HEK293 (cell line): ENCODE measurements around the gene FTH1.
A peak's percentile ranks its signal among the peaks of the same experiment; 100 is the strongest.

Source experiments
- CTCF ChIA-PET: fragments of 350-600 bp; formaldehyde crosslinking; extraction: SDS; loops from one replicate; lab custom pipeline; 2021; ENCODE audit warnings: antibody characterized with exemption; lab: Yijun Ruan, JAX
- POLR2A ChIA-PET: fragments of 300-600 bp; formaldehyde crosslinking; extraction: SDS; loops from one replicate; lab custom pipeline; 2020; ENCODE audit warnings: antibody characterized with exemption, inconsistent platforms; lab: Yijun Ruan, JAX
- H3K27ac ChIP-seq: fragments of 200-500 bp; sonication (Bioruptor generic); 2 replicates; pipeline ENCODE4 v1.5.1; 2014; ENCODE audit warnings: low read depth, low read length, control low read depth, inconsistent platforms; ENCODE audit errors: extremely low read depth
- H3K36me3 ChIP-seq, 2 experiments: fragments of 200-500 bp in 1 of 2; sonication (Bioruptor generic) in 1 of 2; 1 replicate in 1 of 2; 2 replicates in 1 of 2; pipeline ENCODE4 v1.5.1; 2014 to 2017; ENCODE audit warnings: inconsistent platforms in 2 of 2, low read length in 2 of 2; ENCODE audit not compliant: control insufficient read depth in 2 of 2, insufficient read depth in 1 of 2
- H3K4me1 ChIP-seq: fragments of 200-500 bp; sonication (Bioruptor generic); 2 replicates; pipeline ENCODE4 v1.5.1; 2014; ENCODE audit warnings: mild to moderate bottlenecking, low read length, inconsistent platforms; ENCODE audit not compliant: control insufficient read depth, insufficient read depth
- H3K4me3 ChIP-seq: 2 replicates; pipeline ENCODE4 v1.5.1; 2011; ENCODE audit warnings: low read depth, mild to moderate bottlenecking, control low read depth, low read length, moderate library complexity
- H3K9me3 ChIP-seq: fragments of 200-500 bp; sonication (Bioruptor generic); 2 replicates; pipeline ENCODE4 v1.5.1; 2014; ENCODE audit warnings: low read depth, low read length, inconsistent platforms; ENCODE audit not compliant: control insufficient read depth, insufficient read depth
- ATF2 ChIP-seq: fragments of 450-650 bp; formaldehyde crosslinking; IDR thresholded peaks from 2 replicates; pipeline ENCODE4 v1.5.1; 2016; ENCODE audit warnings: missing biosample characterization, missing genetic modification characterization, low read depth
- GFI1B ChIP-seq: fragments of 450-650 bp; formaldehyde crosslinking; IDR thresholded peaks from 2 replicates; pipeline ENCODE4 v1.5.1; 2016; ENCODE audit warnings: missing biosample characterization, missing genetic modification characterization
- ZBTB8A ChIP-seq: fragments of 450-650 bp; formaldehyde crosslinking; IDR thresholded peaks from 2 replicates; pipeline ENCODE4 v1.5.1; 2016; ENCODE audit warnings: missing biosample characterization, missing genetic modification characterization
- ZFHX2 ChIP-seq: fragments of 450-650 bp; formaldehyde crosslinking; conservative IDR thresholded peaks from 2 replicates; pipeline ENCODE4 v1.5.1; 2016; ENCODE audit warnings: missing biosample characterization, missing genetic modification characterization
- ZNF157 ChIP-seq: fragments of 450-650 bp; formaldehyde crosslinking; IDR thresholded peaks from 2 replicates; pipeline ENCODE4 v1.5.1; 2016; ENCODE audit warnings: missing biosample characterization, missing genetic modification characterization
- ZNF211 ChIP-seq: fragments of 450-650 bp; formaldehyde crosslinking; IDR thresholded peaks from 2 replicates; pipeline ENCODE4 v1.5.1; 2016; ENCODE audit warnings: low read depth, missing biosample characterization, missing genetic modification characterization
- ZNF473 ChIP-seq: fragments of 450-650 bp; formaldehyde crosslinking; IDR thresholded peaks from 2 replicates; pipeline ENCODE4 v1.5.1; 2017; ENCODE audit warnings: missing biosample characterization, missing genetic modification characterization
- ZNF521 ChIP-seq: fragments of 450-650 bp; formaldehyde crosslinking; IDR thresholded peaks from 2 replicates; pipeline ENCODE4 v1.5.1; 2017; ENCODE audit warnings: missing biosample characterization, mild to moderate bottlenecking, missing genetic modification characterization
- ZNF555 ChIP-seq: fragments of 450-650 bp; formaldehyde crosslinking; conservative IDR thresholded peaks from 2 replicates; pipeline ENCODE4 v1.5.1; 2017; ENCODE audit warnings: missing biosample characterization, mild to moderate bottlenecking, missing genetic modification characterization, inconsistent platforms
- ZNF610 ChIP-seq: fragments of 450-650 bp; formaldehyde crosslinking; IDR thresholded peaks from 2 replicates; pipeline ENCODE4 v1.5.1; 2016; ENCODE audit warnings: missing biosample characterization, missing genetic modification characterization, borderline replicate concordance
- ZNF837 ChIP-seq: fragments of 450-650 bp; formaldehyde crosslinking; IDR thresholded peaks from 2 replicates; pipeline ENCODE4 v1.5.1; 2016; ENCODE audit warnings: missing biosample characterization, missing genetic modification characterization
- ZSCAN16 ChIP-seq: fragments of 450-650 bp; formaldehyde crosslinking; IDR thresholded peaks from 2 replicates; pipeline ENCODE4 v1.5.1; 2016; ENCODE audit warnings: missing biosample characterization, missing genetic modification characterization
- ZSCAN30 ChIP-seq: fragments of 450-650 bp; IDR thresholded peaks from 2 replicates; pipeline ENCODE4 v1.5.1; 2018; ENCODE audit warnings: missing biosample characterization, mild to moderate bottlenecking, missing genetic modification characterization, moderate library complexity
- TF ChIP-seq, protein P1 (sequence below): fragments of 450-650 bp; formaldehyde crosslinking; IDR thresholded peaks from 2 replicates; pipeline ENCODE4 v1.5.1; 2016; ENCODE audit warnings: missing biosample characterization, missing genetic modification characterization
- TF ChIP-seq, protein P2 (sequence below): fragments of 450-650 bp; formaldehyde crosslinking; IDR thresholded peaks from 2 replicates; pipeline ENCODE4 v1.5.1; 2016; ENCODE audit warnings: missing biosample characterization, missing genetic modification characterization
- TF ChIP-seq, protein P3 (sequence below): fragments of 450-650 bp; formaldehyde crosslinking; IDR thresholded peaks from 2 replicates; pipeline ENCODE4 v1.5.1; 2017; ENCODE audit warnings: missing biosample characterization, missing genetic modification characterization

The FTH1 gene

GRCh38 chr11:61960532-61960931 lies 6.9 kb downstream of the FTH1 start (continued):
- TF ChIP-seq, protein P1, sequence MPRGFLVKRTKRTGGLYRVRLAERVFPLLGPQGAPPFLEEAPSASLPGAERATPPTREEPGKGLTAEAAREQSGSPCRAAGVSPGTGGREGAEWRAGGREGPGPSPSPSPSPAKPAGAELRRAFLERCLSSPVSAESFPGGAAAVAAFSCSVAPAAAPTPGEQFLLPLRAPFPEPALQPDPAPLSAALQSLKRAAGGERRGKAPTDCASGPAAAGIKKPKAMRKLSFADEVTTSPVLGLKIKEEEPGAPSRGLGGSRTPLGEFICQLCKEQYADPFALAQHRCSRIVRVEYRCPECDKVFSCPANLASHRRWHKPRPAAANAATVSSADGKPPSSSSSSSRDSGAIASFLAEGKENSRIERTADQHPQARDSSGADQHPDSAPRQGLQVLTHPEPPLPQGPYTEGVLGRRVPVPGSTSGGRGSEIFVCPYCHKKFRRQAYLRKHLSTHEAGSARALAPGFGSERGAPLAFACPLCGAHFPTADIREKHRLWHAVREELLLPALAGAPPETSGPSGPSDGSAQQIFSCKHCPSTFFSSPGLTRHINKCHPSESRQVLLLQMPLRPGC (tag by site-specific recombination), result no peak

- Histone ChIP-seq H3K27ac (no peak overlapping the region), H3K4me1 (no peaks in the 10 kb centered on the region)
- TF ChIP-seq ZNF211 (tag by site-specific recombination) (no peak), ZNF610 (tag by site-specific recombination) (no peak), ATF2 (tag by site-specific recombination) (no peak), ZNF555 (no peak), ZFHX2 (tag by site-specific recombination) (no peak), ZNF473 (tag by site-specific recombination) (no peak), ZSCAN30 (no peak), ZNF837 (tag by site-specific recombination) (no peak), ZNF157 (tag by site-specific recombination) (no peak), GFI1B (tag by site-specific recombination) (no peak), ZNF521 (no peak), ZSCAN16 (tag by site-specific recombination) (no peak)
- TF ChIP-seq, protein P2, sequence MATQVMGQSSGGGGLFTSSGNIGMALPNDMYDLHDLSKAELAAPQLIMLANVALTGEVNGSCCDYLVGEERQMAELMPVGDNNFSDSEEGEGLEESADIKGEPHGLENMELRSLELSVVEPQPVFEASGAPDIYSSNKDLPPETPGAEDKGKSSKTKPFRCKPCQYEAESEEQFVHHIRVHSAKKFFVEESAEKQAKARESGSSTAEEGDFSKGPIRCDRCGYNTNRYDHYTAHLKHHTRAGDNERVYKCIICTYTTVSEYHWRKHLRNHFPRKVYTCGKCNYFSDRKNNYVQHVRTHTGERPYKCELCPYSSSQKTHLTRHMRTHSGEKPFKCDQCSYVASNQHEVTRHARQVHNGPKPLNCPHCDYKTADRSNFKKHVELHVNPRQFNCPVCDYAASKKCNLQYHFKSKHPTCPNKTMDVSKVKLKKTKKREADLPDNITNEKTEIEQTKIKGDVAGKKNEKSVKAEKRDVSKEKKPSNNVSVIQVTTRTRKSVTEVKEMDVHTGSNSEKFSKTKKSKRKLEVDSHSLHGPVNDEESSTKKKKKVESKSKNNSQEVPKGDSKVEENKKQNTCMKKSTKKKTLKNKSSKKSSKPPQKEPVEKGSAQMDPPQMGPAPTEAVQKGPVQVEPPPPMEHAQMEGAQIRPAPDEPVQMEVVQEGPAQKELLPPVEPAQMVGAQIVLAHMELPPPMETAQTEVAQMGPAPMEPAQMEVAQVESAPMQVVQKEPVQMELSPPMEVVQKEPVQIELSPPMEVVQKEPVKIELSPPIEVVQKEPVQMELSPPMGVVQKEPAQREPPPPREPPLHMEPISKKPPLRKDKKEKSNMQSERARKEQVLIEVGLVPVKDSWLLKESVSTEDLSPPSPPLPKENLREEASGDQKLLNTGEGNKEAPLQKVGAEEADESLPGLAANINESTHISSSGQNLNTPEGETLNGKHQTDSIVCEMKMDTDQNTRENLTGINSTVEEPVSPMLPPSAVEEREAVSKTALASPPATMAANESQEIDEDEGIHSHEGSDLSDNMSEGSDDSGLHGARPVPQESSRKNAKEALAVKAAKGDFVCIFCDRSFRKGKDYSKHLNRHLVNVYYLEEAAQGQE (tag by site-specific recombination), result no peak
- TF ChIP-seq, protein P3, sequence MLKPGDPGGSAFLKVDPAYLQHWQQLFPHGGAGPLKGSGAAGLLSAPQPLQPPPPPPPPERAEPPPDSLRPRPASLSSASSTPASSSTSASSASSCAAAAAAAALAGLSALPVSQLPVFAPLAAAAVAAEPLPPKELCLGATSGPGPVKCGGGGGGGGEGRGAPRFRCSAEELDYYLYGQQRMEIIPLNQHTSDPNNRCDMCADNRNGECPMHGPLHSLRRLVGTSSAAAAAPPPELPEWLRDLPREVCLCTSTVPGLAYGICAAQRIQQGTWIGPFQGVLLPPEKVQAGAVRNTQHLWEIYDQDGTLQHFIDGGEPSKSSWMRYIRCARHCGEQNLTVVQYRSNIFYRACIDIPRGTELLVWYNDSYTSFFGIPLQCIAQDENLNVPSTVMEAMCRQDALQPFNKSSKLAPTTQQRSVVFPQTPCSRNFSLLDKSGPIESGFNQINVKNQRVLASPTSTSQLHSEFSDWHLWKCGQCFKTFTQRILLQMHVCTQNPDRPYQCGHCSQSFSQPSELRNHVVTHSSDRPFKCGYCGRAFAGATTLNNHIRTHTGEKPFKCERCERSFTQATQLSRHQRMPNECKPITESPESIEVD (tag by site-specific recombination), result no peak
- TF ChIP-seq, all 188 proteins: peak for 0
- Histone ChIP-seq H3K36me3 (peaks cover 0 to 24% of the 10 kb centered on the region in 2 experiments; a peak in 1 of 3 replicates), H3K4me3 (no peak overlapping the region), H3K9me3 (no peaks in the 10 kb centered on the region)
- CTCF ChIA-PET, result interaction anchor here (1.1 to 2.7 kb wide), 2 partner anchors 12 to 89 kb away, joined by 3 to 12 read pairs; no protein-coding TSS in a partner anchor
- POLR2A ChIA-PET, result no interaction called here
These were observed 7.8 kb downstream of the FTH1 start for GRCh38 chr11:61959678-61960077.

DNA sequence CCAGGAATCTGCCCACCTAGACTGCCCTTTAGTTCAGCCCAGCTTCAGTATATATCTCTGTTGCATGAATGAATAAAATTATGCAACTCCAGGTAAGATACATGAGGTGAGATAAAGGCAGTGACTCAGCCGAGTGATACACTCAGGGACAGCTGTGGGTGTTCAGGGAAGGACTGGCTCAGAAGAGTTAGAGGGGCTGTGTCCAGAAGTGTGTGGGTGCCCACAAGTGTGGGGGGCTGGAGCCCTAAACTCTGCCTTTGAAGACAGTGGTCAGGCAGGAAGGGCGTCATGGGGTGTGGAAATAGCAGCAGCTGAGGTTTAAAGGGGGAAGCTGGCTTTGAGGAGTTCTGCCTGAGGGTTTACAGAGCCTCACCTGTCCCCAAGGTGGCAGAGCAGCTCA lies 8.3 kb downstream of the FTH1 start:
- ChIA-PET CTCF (interaction anchor here (0.6 to 2.7 kb wide), 3 partner anchors 9 to 88 kb away, joined by 3 to 12 read pairs (median 3); no protein-coding TSS in a partner anchor), POLR2A (no interaction called here)
- peaks cover 0 to 19% of the 10 kb centered on the region in 2 experiments; a peak in 1 of 3 replicates for H3K36me3 ChIP-seq
- TF ChIP-seq ZBTB8A (tag by site-specific recombination), result no peak
- TF ChIP-seq ZSCAN16 (tag by site-specific recombination), result 0 out of 2 replicates have a peak, but pooled peaks have one; percentile 59
- H3K4me3 ChIP-seq, result no peak overlapping the region
- no peak overlapping the region for H3K27ac ChIP-seq
- no peaks in the 10 kb centered on the region for H3K4me1 ChIP-seq
- H3K9me3 ChIP-seq, result no peaks in the 10 kb centered on the region
